Measurements from ENCODE around the gene SLC29A4. TPM values are rescaled to one million over a fixed set of nuclear protein-coding genes. Genes with fewer than 3 reads are reported as not detected.
"Not testable (repeated sequence)": the region's sequence is repeated elsewhere in the genome, so short reads cannot be mapped to it uniquely, and the experiment has no call there.

The SLC29A4 gene
- total and polyA plus RNA-seq, 2 of the 8 experiments (the other 6 are each of a cell fraction or from before 2014, with no cell fraction given): 6.9 to 15.1 TPM

- not testable (repeated sequence) for H3K27me3 ChIP-seq (replicated peaks in 1 of 4; ENCODE audit: control insufficient read depth in 3 of 4, extremely low read depth in 1 of 4, insufficient read depth in 3 of 4, low read length in 3 of 4); H2BK15ac ChIP-seq (ENCODE audit: low read length); H3K18ac ChIP-seq (ENCODE audit: extremely low read depth, low read length); H3K14ac ChIP-seq (ENCODE audit: insufficient read length); H2AFZ ChIP-seq (ENCODE audit: low read length); H2BK5ac ChIP-seq (ENCODE audit: low read depth, low read length); H2BK120ac ChIP-seq (replicated peaks; ENCODE audit: low read depth, low read length); H3K79me1 ChIP-seq (ENCODE audit: low read depth, low read length); H4K5ac ChIP-seq (ENCODE audit: insufficient read length, low read depth, low read length); H2AK5ac ChIP-seq (ENCODE audit: low read depth, low read length); H2BK12ac ChIP-seq (ENCODE audit: low read depth, low read length); H3K27ac ChIP-seq (ENCODE audit: low read depth, low read length); H3K23ac ChIP-seq (ENCODE audit: insufficient read length); H3K36me3 ChIP-seq (ENCODE audit: control insufficient read depth in 2 of 4, insufficient read depth in 4 of 4, low read length in 3 of 4); H3K4ac ChIP-seq (replicated peaks; ENCODE audit: insufficient read length, low read depth, low read length); H3K79me2 ChIP-seq (ENCODE audit: control insufficient read depth in 1 of 2, insufficient read depth in 2 of 2, low read length in 2 of 2); H3K9ac ChIP-seq (replicated peaks in 1 of 4; ENCODE audit: extremely low read depth in 1 of 4, low read depth in 3 of 4, low read length in 3 of 4); DNase-seq (ENCODE audit: low read depth in 1 of 2, low spot score in 2 of 2); H4K8ac ChIP-seq (ENCODE audit: extremely low read depth, insufficient read depth, low read length); H3K4me1 ChIP-seq (replicated peaks in 1 of 4; ENCODE audit: control insufficient read depth in 3 of 4, insufficient read depth in 4 of 4, low read length in 3 of 4); FAIRE-seq; H3K4me3 ChIP-seq (ENCODE audit: extremely low read depth in 1 of 4, insufficient read depth in 2 of 4, low read depth in 3 of 4, low read length in 4 of 4); H3K23me2 ChIP-seq (ENCODE audit: low read depth, low read length); H2BK20ac ChIP-seq (ENCODE audit: low read length); H3K56ac ChIP-seq (replicated peaks; ENCODE audit: insufficient read length, low read depth, low read length); H4K20me1 ChIP-seq (replicated peaks in 1 of 2; ENCODE audit: control insufficient read depth in 1 of 2, insufficient read depth in 2 of 2, low read length in 2 of 2); H3K4me2 ChIP-seq (ENCODE audit: insufficient read depth in 1 of 2, low read depth in 2 of 2, low read length in 2 of 2); H4K91ac ChIP-seq (replicated peaks; ENCODE audit: insufficient read length, low read length); H3K9me3 ChIP-seq (ENCODE audit: insufficient read depth in 2 of 2, low read depth in 1 of 2, low read length in 1 of 2)
- ChIA-PET CTCF (ENCODE audit: partially characterized antibody) (interaction anchor here (0.6 to 1.1 kb wide), 4 partner anchors 29 to 136 kb away, joined by 3 to 4 read pairs (median 3); no protein-coding TSS in a partner anchor), POLR2A (ENCODE audit: partially characterized antibody) (interaction anchor here (0.6 kb wide), 2 partner anchors 160 to 589 kb away, joined by 3 read pairs; no protein-coding TSS in a partner anchor)
- WGBS, 2 experiments (ENCODE audit: extremely low coverage in 1 of 2, insufficient coverage in 1 of 2, insufficient read length in 1 of 2, insufficient replicate concordance in 2 of 2, low coverage in 1 of 2, low lambda C conversion rate in 2 of 2, missing lambda C conversion rate in 1 of 2): 87% methylated on average over 7 of the region's 48 CpGs; no CpG with 5 or more reads in 1 of the 2 experiments
Measured at GRCh38 chr7:5313076-5313885, 30.5 kb downstream of the SLC29A4 start.
